ENCODE results near the gene KIF5B.

Gene KIF5B

GRCh38 chr10:31961277-31962074, 94.7 kb downstream of the KIF5B start:
- peak; percentile 90 for DNase-seq (ENCODE audit: low read depth)

GRCh38 chr10:31959461-31960173, 96.6 kb downstream of the KIF5B start:
- no peak for DNase-seq (ENCODE audit: low read depth)

Data from EH (cell line).